ENCODE data around the gene FGFR1OP2.

GRCh38 chr12:26936559-26937442 lies 1.5 kb upstream of the FGFR1OP2 start:
- TF ChIP-seq, protein P1, sequence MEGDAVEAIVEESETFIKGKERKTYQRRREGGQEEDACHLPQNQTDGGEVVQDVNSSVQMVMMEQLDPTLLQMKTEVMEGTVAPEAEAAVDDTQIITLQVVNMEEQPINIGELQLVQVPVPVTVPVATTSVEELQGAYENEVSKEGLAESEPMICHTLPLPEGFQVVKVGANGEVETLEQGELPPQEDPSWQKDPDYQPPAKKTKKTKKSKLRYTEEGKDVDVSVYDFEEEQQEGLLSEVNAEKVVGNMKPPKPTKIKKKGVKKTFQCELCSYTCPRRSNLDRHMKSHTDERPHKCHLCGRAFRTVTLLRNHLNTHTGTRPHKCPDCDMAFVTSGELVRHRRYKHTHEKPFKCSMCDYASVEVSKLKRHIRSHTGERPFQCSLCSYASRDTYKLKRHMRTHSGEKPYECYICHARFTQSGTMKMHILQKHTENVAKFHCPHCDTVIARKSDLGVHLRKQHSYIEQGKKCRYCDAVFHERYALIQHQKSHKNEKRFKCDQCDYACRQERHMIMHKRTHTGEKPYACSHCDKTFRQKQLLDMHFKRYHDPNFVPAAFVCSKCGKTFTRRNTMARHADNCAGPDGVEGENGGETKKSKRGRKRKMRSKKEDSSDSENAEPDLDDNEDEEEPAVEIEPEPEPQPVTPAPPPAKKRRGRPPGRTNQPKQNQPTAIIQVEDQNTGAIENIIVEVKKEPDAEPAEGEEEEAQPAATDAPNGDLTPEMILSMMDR (IDR thresholded peaks at IDR 0.05; ENCODE audit: low read depth, low read length) = no peak
- TF ChIP-seq POLR2A (IDR thresholded peaks at IDR 0.05; ENCODE audit: extremely low read depth, insufficient read length) = no peak
